Mesenchymal stem cell (in vitro differentiated cells and primary cell): ENCODE results near the gene MKI67.
"Not testable (repeated sequence)": the region's sequence is repeated elsewhere in the genome, so short reads cannot be mapped to it uniquely, and the experiment has no call there.

Experiments used
- DNase-seq: peaks from one replicate; pipeline ENCODE4 v3.0.0-alpha.2; 2013
- H2AFZ ChIP-seq: one replicate; pipeline ENCODE4 v1.6.1; 2013; ENCODE audit warnings: low read depth, mild to moderate bottlenecking, control low read depth, inconsistent platforms, low read length, moderate library complexity
- H2AK5ac ChIP-seq: 2 replicates; pipeline ENCODE4 v1.6.1; 2013; ENCODE audit warnings: low read length, moderate library complexity, mild to moderate bottlenecking, inconsistent platforms; ENCODE audit not compliant: severe bottlenecking
- H2BK120ac ChIP-seq: one replicate; pipeline ENCODE4 v1.6.1; 2013; ENCODE audit warnings: low read depth, mild to moderate bottlenecking, inconsistent platforms, low read length, moderate library complexity
- H2BK12ac ChIP-seq, 2 experiments: one replicate each; pipeline ENCODE4 v1.6.1; 2013; ENCODE audit warnings: inconsistent platforms in 2 of 2, low read length in 2 of 2, mild to moderate bottlenecking in 2 of 2, moderate library complexity in 2 of 2, control low read depth in 1 of 2
- H2BK15ac ChIP-seq: one replicate; pipeline ENCODE4 v1.6.1; 2013; ENCODE audit warnings: mild to moderate bottlenecking, low read depth, inconsistent platforms; ENCODE audit not compliant: poor library complexity, severe bottlenecking
- H2BK5ac ChIP-seq: 2 replicates; pipeline ENCODE4 v1.6.1; 2013; ENCODE audit warnings: low read depth, mild to moderate bottlenecking, low read length, control low read depth, inconsistent platforms; ENCODE audit not compliant: poor library complexity, severe bottlenecking
- H3K14ac ChIP-seq, 2 experiments: one replicate each; pipeline ENCODE4 v1.6.1; 2013; ENCODE audit warnings: inconsistent platforms in 2 of 2, low read length in 2 of 2, control low read depth in 1 of 2, mild to moderate bottlenecking in 1 of 2, moderate library complexity in 1 of 2
- H3K18ac ChIP-seq, 2 experiments: one replicate each; pipeline ENCODE4 v1.6.1; 2013; ENCODE audit warnings: inconsistent platforms in 2 of 2, low read length in 2 of 2, control low read depth in 1 of 2, low read depth in 1 of 2, mild to moderate bottlenecking in 1 of 2
- H3K23ac ChIP-seq, 2 experiments: one replicate each; pipeline ENCODE4 v1.6.1; 2013; ENCODE audit warnings: inconsistent platforms in 2 of 2, low read length in 2 of 2, mild to moderate bottlenecking in 2 of 2, moderate library complexity in 2 of 2, control low read depth in 1 of 2
- H3K27ac ChIP-seq: 2 replicates; pipeline ENCODE4 v1.5.1; 2013; ENCODE audit warnings: mild to moderate bottlenecking, moderate library complexity, low read length, control low read depth, inconsistent platforms; ENCODE audit not compliant: poor library complexity, severe bottlenecking
- H3K27me3 ChIP-seq, 2 experiments: 2 replicates each; pipeline versions ENCODE4 v1.6.1 to v1.7.0; 2013; ENCODE audit warnings: low read length in 2 of 2, mild to moderate bottlenecking in 2 of 2, moderate library complexity in 2 of 2, control low read depth in 1 of 2, inconsistent platforms in 1 of 2; ENCODE audit not compliant: control insufficient read depth in 1 of 2, insufficient read depth in 1 of 2
- H3K36me3 ChIP-seq, 2 experiments: 2 replicates each; pipeline versions ENCODE4 v1.6.1 to v1.7.0; 2013; ENCODE audit warnings: low read length in 2 of 2, control low read depth in 1 of 2, inconsistent platforms in 1 of 2, low read depth in 1 of 2, mild to moderate bottlenecking in 1 of 2; ENCODE audit not compliant: insufficient read depth in 2 of 2, control insufficient read depth in 1 of 2
- H3K4ac ChIP-seq, 2 experiments: one replicate each; pipeline ENCODE4 v1.6.1; 2013; ENCODE audit warnings: inconsistent platforms in 2 of 2, low read length in 2 of 2, mild to moderate bottlenecking in 2 of 2, moderate library complexity in 2 of 2, control low read depth in 1 of 2, low read depth in 1 of 2
- H3K4me1 ChIP-seq: 2 replicates; pipeline ENCODE4 v1.6.1; 2013; ENCODE audit warnings: low read depth, low read length, control low read depth; ENCODE audit not compliant: control insufficient read depth, insufficient read depth
- H3K4me2 ChIP-seq: 2 replicates; pipeline ENCODE4 v1.6.1; 2013; ENCODE audit warnings: low read length, mild to moderate bottlenecking, inconsistent platforms; ENCODE audit not compliant: poor library complexity, severe bottlenecking
- H3K4me3 ChIP-seq, 2 experiments: 2 replicates each; pipeline versions ENCODE4 v1.5.1 to v1.7.0; 2013; ENCODE audit warnings: low read length in 2 of 2, mild to moderate bottlenecking in 2 of 2, control low read depth in 1 of 2, low read depth in 1 of 2; ENCODE audit not compliant: insufficient read depth in 1 of 2
- H3K79me1 ChIP-seq: replicated peaks from 2 replicates; pipeline ENCODE4 v1.6.1; 2013; ENCODE audit warnings: mild to moderate bottlenecking, control low read depth, low read length, inconsistent platforms; ENCODE audit not compliant: poor library complexity, severe bottlenecking
- H3K9ac ChIP-seq: 2 replicates; pipeline ENCODE4 v1.7.0; 2013; ENCODE audit warnings: mild to moderate bottlenecking, low read length, moderate library complexity
- H3K9me3 ChIP-seq: 2 replicates; pipeline ENCODE4 v1.7.0; 2013; ENCODE audit warnings: mild to moderate bottlenecking, low read length; ENCODE audit not compliant: control insufficient read depth
- H4K8ac ChIP-seq: one replicate; pipeline ENCODE4 v1.6.1; 2013; ENCODE audit warnings: inconsistent platforms, mild to moderate bottlenecking, low read length, moderate library complexity
- H4K91ac ChIP-seq: one replicate; pipeline ENCODE4 v1.6.1; 2013; ENCODE audit warnings: mild to moderate bottlenecking, low read length, inconsistent platforms
- WGBS: methylation state at CpG from one replicate; pipeline ENCODE4 v1.1.7; 2013; ENCODE audit warnings: mixed read lengths; 5-methylcytosine and 5-hydroxymethylcytosine counted together

MKI67 gene

GRCh38 chr10:128096486-128097199, 29.6 kb downstream of the MKI67 start:
- no peak overlapping the region for H3K27ac ChIP-seq
- H2BK15ac ChIP-seq = no peak overlapping the region
- H3K9me3 ChIP-seq = no peaks in the 10 kb centered on the region
- H3K4me1 ChIP-seq = peaks cover 2% of the 10 kb centered on the region
- no peak overlapping the region for H4K8ac ChIP-seq
- peaks cover 7 to 9% of the 10 kb centered on the region in 2 experiments for H3K36me3 ChIP-seq
- no peak overlapping the region for H2AFZ ChIP-seq
- DNase-seq = no peak
- no peak overlapping the region for H3K18ac ChIP-seq
- no peak overlapping the region for H3K23ac ChIP-seq
- no peak overlapping the region for H2AK5ac ChIP-seq
- H2BK5ac ChIP-seq = no peak overlapping the region
- H3K9ac ChIP-seq = no peak overlapping the region
- no peak overlapping the region for H2BK12ac ChIP-seq
- no peak overlapping the region for H3K4ac ChIP-seq
- WGBS = 92% methylated on average over 5 of the region's 5 CpGs
- peaks cover 16% of the 10 kb centered on the region for H3K79me1 ChIP-seq
- no peak overlapping the region for H2BK120ac ChIP-seq
- H3K14ac ChIP-seq = no peak overlapping the region
- H3K27me3 ChIP-seq = no peaks in the 10 kb centered on the region
- no peak overlapping the region for H4K91ac ChIP-seq
- no peak overlapping the region for H3K4me3 ChIP-seq
- no peak overlapping the region for H3K4me2 ChIP-seq

DNA sequence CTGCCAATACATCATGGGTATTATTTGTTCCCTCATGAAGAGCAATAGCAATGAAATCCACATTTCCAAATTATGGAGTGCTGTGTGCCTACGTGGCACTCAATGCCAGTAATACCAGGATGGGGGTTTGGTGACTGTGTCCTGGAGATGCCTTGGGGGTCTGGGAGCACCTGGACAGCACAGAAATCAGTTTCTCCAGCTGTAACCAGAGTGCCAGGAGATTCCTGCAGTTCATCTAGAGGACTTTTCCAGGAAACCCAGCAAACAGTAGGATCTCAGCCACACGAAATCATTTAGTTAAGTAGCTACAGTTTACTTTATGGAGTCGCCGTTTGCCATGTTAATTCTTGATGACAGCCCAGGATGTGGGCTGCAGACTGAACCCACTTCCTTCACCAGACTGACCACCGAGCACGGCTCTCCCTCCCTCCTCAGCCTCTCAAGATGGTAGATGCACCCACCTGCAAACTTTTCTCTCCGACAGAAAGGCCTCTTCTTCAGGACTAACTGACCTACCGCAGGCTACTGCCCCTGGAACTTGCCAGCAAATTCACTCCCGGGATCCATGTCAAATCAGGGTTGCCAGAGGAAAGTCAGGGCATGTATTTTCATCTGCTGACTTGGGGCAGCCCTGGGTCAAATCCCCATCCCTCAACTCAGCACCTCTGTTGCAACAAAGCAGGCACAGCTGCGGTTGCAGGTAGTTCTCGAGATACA, 30.3 kb downstream of the MKI67 start:
- no peak overlapping the region for H2BK12ac ChIP-seq
- H3K27me3 ChIP-seq = no peaks in the 10 kb centered on the region
- H3K4me2 ChIP-seq = no peak overlapping the region
- no peak overlapping the region for H3K4me3 ChIP-seq
- no peak overlapping the region for H3K27ac ChIP-seq
- DNase-seq = no peak
- H3K79me1 ChIP-seq = peaks cover 16% of the 10 kb centered on the region
- H3K4me1 ChIP-seq = peaks cover 2% of the 10 kb centered on the region
- H2BK120ac ChIP-seq = no peak overlapping the region
- 91% methylated on average over 11 of the region's 11 CpGs for WGBS
- no peak overlapping the region for H3K14ac ChIP-seq
- H3K9me3 ChIP-seq = no peaks in the 10 kb centered on the region
- H4K91ac ChIP-seq = no peak overlapping the region
- H3K36me3 ChIP-seq = peaks cover 6 to 7% of the 10 kb centered on the region in 2 experiments
- H2AK5ac ChIP-seq = no peak overlapping the region
- no peak overlapping the region for H3K9ac ChIP-seq
- no peak overlapping the region for H2BK5ac ChIP-seq
- no peak overlapping the region for H2BK15ac ChIP-seq
- no peak overlapping the region for H2AFZ ChIP-seq
- no peak overlapping the region for H3K23ac ChIP-seq
- no peak overlapping the region for H3K4ac ChIP-seq
- H4K8ac ChIP-seq = no peak overlapping the region
- H3K18ac ChIP-seq = no peak overlapping the region

DNA sequence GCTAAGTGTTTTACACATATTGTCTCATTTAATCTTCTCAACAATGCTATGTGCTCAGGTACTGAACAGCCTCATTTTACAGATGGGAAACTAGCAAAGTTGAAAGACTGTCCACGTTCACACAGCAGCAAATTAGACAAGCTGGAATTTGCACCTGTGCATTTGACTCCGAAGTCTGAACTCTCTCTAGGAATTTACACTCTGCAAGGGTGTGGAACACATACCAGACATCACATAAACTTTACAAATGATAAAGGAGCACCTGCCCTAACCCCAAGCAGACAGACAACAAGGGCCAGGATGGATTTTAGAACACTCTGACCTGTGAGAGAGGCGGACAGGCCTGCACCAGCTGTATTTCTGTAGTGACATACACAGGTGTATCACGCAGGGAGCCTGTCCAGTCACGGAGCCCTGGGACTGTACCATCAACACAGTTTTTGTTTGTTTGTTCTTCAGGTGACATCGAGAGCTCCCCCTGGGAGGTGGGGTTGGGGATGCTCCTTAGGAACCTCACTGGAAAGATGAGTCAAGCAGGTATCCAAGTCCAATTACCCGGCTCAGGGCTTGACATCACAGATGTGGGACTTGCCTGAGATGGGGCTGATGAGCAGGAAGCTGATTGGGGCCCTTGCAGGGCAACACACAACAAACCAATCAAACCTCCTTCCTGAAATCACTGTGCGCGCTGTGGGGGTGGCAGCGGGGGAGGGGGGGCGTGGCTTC, 31.0 kb downstream of the MKI67 start:
- H3K36me3 ChIP-seq = peaks cover 4 to 7% of the 10 kb centered on the region in 2 experiments
- WGBS = 90% methylated on average over 7 of the region's 11 CpGs

DNA sequence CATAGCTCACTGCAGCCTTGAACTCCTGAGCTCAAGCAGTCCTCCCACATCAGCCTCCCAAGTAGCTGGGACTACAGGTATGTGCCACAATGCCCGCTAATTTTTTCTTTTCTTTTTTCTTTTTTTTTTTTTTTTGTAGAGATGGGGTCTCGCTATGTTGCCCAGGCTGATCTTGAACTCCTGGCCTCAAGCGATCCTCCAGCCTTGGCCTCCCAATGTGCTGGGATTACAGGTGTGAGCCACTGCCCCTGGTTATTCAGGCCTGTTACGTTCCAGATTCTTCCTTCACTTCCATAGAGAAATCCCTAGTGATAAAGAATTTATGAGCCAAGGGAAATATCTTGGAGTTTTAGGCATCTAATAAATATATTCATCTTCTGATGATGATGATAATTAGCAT, 31.6 kb downstream of the MKI67 start:
- H2BK15ac ChIP-seq, H3K27me3 ChIP-seq, H2BK5ac ChIP-seq, H3K9me3 ChIP-seq, H4K8ac ChIP-seq, H3K14ac ChIP-seq, H3K23ac ChIP-seq, H2AFZ ChIP-seq, H2AK5ac ChIP-seq, H3K4me1 ChIP-seq, H3K4me2 ChIP-seq, H3K36me3 ChIP-seq, H4K91ac ChIP-seq, H3K27ac ChIP-seq, DNase-seq, H3K18ac ChIP-seq, H3K4ac ChIP-seq, H3K9ac ChIP-seq, H2BK12ac ChIP-seq, H2BK120ac ChIP-seq, H3K4me3 ChIP-seq: not testable (repeated sequence)
- WGBS = 100% methylated on average over 1 of the region's 4 CpGs
- H3K79me1 ChIP-seq = peaks cover 11% of the 10 kb centered on the region

More for the DNA sequence above, 31.0 kb downstream of the MKI67 start:
- Histone ChIP-seq H4K8ac (no peak overlapping the region), H3K4me1 (peaks cover 2% of the 10 kb centered on the region), H3K23ac (no peak overlapping the region), H2AFZ (no peak overlapping the region), H3K4me3 (no peak overlapping the region), H3K79me1 (peaks cover 16% of the 10 kb centered on the region), H4K91ac (no peak overlapping the region), H3K4ac (no peak overlapping the region), H3K4me2 (no peak overlapping the region), H3K27ac (no peak overlapping the region), H2BK120ac (no peak overlapping the region), H3K14ac (no peak overlapping the region), H2BK12ac (no peak overlapping the region), H3K9me3 (no peaks in the 10 kb centered on the region), H3K18ac (no peak overlapping the region), H3K9ac (no peak overlapping the region), H2BK5ac (no peak overlapping the region), H3K27me3 (no peaks in the 10 kb centered on the region), H2AK5ac (no peak overlapping the region), H2BK15ac (no peak overlapping the region)
- no peak for DNase-seq
